ENCODE data around the gene TTPAL.

The TTPAL gene, protein sequence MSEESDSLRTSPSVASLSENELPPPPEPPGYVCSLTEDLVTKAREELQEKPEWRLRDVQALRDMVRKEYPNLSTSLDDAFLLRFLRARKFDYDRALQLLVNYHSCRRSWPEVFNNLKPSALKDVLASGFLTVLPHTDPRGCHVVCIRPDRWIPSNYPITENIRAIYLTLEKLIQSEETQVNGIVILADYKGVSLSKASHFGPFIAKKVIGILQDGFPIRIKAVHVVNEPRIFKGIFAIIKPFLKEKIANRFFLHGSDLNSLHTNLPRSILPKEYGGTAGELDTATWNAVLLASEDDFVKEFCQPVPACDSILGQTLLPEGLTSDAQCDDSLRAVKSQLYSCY

DNA sequence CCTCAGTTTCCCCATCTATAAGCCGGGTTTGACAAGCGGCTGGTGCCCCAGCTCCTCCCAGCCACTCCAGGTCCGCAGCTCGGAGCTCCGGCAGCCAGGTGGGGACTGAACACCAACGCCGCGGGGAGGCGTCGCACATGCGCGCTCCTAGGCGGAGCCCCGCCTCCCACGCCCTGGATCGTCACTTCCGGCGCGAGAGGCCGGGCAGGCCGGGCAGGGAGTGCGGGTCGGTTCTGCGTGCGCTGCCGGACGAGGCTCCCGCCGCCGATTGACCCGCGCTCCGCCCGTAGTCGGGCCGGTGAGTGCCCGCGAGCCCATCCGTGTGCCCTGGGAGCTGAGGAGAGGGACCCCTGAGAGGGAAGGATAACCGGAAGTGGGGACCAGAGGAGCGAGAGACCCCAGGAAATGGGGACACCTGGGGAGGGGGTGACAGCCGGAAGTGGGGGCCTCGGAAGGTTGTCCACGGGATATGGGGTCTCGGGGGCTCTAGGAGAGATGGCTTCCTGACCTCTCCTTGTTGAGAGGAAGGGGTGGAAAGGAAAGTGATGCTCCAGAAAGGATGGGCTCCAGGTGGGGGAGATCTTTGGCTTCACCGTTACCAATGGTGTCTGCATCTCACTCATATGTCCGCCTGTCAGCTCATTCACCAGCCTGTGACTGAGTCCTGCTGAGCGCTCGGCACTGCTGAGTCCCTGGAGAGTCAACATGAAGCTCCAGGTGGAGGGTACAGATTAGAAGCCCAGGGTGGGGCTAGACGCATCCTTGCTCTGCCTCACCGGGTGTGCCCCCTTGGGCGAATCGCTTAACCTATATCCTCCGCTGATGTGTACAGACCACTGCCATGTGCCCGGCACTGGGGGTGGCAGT lies at the start of gene TTPAL:
TSS of gene TTPAL (plus strand) at position 181 of the 867 bp plus-strand sequence. CDS start 4,126 bp downstream, outside the sequence.
- DNase-seq = peak; percentile 75

DNA sequence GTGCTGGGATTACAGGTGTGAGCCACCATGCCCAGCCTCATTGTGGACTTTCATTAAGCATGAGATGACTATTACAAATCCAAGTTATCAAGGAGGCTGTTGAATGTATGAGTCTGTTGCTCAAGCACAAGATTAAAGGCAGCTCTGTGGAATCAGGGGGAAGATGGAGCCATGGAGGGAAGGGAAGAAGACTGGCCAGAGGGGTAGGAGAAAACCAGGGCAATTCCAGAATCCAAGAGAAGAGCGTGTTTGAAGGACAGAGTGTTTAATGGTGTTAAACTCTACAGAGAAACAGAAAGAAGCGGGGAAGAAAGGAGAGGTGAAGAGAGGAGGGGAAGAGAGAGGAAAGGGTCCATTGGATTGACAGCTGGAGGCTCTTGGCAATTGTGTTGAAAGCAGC lies 49.8 kb upstream of the TTPAL start:
- no peak for DNase-seq

DNA sequence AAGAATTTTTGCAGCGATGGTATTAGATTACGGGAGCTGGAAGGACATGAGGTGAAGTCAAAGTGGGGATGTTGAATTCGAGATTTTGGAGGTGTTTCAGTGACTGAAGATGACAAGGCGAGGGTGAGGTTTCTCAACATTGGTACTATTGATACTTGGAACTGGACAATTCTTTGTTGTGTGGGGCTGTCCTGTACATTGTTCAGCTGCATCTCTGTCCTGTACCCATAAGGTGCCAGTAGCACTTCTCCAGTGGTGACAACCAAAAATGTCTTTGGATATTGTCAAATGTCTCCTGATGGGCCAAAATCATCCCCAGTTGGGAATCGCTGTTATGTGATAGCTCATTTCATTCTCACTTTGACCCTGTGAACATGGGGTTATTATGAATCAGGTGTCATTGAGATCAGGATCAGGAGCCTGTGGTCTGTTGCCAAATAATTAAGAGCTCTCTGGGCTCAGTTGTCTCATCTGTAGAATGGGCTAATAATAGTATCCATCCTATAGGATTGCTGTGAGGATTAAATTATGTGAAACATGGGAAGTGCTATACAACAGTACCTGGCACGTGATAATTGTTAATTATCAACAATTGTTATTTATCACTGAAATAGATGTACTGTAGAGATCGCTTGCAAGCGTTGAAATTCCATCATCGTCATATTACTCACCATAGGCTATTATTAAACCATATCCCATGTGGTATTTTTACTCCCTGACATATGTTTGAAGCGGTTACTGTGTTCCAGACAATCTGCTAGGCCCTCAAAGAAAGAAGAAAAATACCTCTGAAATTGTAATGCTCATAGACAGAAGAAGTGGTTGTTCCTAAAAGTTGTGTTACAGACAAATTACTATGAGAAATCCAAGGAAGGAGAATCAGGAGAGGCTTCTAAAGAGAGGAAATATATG lies 48.5 kb upstream of the TTPAL start:
- no peak for DNase-seq

DNA sequence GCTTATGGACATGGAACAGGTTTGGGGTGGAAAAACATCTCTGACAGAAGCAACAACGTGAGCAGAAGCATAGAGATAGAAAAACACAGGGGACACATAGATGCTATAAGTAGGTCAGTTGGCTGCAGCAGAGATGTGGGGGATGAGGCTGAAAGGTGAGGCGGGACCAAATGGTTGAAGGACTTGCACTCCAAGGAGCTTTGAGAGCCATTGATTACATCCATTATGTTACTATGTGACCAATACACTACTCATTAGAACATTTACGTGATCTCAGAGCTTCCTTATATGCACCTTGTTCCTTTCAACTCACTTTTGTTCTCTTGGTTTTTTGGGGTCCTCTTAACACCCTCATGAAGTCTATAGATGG lies 47.9 kb upstream of the TTPAL start:
- no peak for DNase-seq

DNA sequence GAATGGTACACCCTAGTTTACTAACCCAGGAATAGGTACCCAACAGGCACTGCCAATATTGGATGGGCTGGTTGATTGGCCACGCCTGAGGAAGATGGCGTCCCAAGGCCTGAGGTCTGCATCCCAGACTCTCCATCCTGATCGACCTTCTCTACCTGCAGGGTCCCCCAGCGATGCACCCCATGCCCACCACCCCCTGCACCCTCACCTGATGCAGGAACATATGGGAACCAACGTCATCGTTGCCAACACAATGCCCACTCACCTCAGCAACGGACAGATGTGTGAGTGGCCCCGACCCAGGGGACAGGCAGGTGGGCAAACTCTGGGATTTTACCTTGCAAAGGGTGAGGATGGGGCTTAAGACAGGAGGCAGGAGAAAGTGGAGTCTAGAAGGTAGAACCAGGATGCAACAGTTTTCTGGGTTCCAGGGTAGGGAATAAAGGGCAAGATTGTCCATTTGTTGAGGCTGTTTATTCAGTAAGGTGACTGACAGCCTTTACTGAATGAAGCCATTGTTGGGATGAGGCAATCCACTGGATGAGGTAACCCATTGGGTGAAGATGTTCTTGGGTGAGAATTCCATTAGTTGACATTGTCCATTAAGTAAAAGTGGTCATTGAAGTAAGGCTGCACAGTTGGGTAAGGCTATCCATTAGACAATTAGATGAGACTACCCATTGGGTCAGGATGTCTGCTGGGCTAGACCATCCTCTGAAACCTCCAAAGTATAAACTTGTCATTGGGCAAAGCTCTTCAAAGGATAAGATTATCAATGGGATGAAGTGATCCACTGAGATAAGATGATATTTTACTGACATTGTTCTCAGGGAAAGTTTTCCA lies 47.3 kb upstream of the TTPAL start:
- DNase-seq = no peak

DNA sequence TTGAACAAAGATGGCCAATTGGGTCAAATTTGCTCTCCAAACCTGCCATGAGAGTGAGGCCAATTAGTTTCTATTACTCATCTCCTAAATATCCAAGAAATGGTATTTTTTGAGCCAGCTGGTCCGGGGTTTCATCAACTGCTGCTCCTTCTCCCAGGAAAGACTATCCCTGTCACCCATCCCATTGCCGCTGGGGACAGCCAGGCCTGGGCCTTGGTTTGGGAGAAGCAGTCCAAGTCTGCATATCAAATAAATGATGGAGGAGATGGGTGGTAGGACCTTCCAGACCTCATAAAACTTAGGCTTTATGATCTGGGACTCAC lies 46.7 kb upstream of the TTPAL start:
- DNase-seq = no peak

DNA sequence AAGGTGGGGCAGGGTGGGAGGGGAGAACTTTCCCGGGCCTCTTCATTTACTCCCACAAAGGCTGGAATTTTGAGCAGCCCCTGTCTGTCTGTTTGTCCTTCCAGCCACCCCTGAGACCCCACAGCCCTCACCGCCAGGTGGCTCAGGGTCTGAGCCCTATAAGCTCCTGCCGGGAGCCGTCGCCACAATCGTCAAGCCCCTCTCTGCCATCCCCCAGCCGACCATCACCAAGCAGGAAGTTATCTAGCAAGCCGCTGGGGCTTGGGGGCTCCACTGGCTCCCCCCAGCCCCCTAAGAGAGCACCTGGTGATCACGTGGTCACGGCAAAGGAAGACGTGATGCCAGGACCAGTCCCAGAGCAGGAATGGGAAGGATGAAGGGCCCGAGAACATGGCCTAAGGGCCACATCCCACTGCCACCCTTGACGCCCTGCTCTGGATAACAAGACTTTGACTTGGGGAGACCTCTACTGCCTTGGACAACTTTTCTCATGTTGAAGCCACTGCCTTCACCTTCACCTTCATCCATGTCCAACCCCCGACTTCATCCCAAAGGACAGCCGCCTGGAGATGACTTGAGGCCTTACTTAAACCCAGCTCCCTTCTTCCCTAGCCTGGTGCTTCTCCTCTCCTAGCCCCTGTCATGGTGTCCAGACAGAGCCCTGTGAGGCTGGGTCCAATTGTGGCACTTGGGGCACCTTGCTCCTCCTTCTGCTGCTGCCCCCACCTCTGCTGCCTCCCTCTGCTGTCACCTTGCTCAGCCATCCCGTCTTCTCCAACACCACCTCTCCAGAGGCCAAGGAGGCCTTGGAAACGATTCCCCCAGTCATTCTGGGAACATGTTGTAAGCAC lies 46.0 kb upstream of the TTPAL start:
- DNase-seq = no peak

DNA sequence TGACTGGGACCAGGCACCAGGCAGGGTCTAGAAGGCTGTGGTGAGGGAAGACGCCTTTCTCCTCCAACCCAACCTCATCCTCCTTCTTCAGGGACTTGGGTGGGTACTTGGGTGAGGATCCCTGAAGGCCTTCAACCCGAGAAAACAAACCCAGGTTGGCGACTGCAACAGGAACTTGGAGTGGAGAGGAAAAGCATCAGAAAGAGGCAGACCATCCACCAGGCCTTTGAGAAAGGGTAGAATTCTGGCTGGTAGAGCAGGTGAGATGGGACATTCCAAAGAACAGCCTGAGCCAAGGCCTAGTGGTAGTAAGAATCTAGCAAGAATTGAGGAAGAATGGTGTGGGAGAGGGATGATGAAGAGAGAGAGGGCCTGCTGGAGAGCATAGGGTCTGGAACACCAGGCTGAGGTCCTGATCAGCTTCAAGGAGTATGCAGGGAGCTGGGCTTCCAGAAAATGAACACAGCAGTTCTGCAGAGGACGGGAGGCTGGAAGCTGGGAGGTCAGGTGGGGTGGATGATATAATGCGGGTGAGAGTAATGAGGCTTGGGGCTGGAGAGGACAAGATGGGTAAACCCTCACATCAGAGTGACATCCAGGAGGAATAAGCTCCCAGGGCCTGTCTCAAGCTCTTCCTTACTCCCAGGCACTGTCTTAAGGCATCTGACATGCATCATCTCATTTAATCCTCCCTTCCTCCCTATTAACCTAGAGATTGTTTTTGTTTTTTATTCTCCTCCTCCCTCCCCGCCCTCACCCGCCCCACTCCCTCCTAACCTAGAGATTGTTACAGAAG lies 45.2 kb upstream of the TTPAL start:
- DNase-seq = no peak

DNA sequence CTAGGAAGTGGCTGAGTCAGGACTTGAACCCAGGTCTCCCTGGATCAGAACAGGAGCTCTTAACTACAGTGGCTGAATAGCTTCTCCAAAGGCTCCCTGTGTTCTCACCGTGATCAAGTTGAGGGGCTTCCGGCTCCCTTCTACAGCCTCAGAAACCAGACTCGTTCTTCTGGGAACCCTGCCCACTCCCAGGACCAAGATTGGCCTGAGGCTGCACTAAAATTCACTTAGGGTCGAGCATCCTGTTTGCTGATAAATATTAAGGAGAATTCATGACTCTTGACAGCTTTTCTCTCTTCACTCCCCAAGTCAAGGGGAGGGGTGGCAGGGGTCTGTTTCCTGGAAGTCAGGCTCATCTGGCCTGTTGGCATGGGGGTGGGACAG lies 44.6 kb upstream of the TTPAL start:
- no peak for DNase-seq

DNA sequence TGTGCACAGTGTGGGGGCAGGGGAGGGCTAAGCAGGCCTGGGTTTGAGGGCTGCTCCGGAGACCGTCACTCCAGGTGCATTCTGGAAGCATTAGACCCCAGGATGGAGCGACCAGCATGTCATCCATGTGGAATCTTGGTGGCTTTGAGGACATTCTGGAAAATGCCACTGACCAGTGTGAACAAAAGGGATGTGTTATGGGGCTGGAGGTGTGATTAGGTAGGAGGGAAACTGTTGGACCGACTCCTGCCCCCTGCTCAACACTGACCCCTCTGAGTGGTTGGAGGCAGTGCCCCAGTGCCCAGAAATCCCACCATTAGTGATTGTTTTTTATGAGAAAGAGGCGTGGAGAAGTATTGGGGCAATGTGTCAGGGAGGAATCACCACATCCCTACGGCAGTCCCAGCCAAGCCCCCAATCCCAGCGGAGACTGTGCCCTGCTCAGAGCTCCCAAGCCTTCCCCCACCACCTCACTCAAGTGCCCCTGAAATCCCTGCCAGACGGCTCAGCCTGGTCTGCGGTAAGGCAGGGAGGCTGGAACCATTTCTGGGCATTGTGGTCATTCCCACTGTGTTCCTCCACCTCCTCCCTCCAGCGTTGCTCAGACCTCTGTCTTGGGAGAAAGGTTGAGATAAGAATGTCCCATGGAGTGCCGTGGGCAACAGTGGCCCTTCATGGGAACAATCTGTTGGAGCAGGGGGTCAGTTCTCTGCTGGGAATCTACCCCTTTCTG lies 44.0 kb upstream of the TTPAL start:
- DNase-seq = no peak

DNA sequence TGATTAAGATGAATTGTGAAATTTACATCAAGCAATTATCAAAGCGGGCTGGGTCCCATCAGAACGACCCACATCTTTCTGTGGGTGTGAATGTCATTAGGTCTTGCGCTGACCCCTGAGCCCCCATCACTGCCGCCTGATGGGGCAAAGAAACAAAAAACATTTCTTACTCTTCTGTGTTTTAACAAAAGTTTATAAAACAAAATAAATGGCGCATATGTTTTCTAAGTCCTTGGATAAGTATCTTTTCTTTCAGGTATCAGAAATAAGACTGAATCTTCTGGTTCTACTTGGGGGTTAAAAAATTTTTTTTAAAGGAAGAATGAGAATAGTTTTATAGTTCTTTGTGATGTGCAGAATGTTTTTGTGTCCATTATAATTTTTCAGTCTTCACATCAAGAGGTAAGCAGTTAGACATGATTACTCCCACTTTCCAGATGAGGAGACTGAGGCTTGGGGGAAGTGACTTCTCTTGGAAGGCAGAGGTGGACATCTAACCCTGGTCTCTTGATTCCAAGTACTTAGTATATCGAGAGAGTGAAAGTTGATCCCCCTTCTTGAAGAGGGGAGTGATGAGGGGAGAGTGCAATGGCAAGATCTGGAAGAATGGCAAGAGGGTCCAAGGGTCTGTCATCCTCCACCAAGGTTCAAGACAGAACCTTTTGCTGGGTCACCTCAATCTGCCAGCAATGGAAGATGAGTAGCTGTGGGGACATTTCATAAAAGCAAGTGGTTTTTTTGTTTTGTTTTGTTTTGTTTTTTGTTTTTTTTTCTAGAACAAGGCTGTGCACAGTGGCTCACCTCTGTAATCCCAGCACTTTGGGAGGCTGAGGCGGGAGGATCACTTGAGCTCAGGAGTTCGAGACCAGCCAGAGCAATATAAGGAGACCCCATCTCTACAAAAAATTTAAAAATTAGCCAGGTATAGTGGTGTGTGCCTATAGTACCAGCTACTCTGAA lies 42.8 kb upstream of the TTPAL start:
- DNase-seq = no peak

DNA sequence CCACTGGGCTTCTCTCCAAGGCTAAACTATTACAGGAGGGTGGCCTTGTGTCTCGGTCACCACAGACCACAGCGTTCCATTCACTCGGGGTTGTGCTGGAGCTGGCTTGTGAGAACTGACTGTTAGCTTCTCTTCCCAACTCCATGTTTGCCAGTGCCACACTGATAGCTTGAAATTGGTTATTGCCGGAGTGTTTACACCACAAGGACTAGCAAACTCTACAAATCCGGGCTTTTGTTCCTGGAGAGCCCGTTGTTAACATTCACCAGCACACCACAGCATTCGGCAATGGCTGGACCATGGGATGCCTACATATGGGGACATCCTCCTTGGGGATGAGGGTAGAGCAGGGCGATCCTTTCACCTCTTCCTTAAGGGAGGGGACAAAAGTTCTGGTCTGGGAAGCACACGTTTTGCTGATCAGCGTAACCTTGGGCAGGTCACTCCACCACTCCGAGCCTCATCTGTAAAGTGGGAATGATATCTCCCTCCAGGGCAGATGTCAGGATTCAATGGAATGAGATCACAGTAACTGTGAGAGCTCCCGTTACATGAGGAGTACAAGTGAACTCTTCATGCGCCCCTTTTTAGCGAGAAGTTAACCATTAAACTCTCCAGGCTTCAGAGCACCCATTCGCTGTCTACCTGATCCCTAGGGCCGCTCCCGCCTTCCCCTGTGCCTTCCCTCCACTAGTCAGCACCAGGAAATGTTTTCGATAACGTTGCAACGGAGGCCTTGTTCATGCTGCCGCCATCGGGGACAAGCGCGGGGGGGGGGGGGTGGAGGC lies 41.7 kb upstream of the TTPAL start:
- no peak for DNase-seq

DNA sequence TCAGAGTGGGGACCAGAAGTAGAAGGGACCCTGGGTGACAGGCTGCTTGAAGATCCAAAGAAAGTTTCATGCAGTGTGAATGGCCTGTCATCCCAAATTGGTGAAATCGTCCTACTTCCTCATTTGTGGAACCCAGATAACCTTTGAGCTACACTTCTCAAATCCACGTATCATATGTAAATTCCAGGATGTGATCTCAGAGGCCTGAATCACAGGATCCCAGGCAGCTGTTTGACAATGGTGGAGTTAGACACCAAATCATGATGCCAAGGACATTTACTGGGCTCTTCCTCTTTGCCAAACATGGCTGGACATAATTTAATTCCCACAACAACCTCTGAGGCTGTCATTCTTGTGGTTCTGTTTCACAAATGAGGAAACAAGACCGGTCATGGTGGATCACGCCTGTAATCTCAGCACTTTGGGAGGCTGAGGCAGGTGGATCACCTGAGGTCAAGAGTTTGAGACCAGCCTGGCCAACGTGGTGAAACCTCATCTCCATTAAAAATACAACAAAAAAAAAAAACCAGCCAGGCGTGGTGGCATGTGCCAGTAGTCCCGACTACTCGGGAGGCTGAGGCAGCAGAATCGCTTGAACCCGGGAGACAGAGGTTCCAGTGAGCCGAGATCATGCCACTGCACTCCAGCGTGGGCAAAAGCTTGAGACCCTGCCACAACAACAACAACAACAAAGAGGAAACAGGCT lies 39.9 kb upstream of the TTPAL start:
- DNase-seq = no peak

DNA sequence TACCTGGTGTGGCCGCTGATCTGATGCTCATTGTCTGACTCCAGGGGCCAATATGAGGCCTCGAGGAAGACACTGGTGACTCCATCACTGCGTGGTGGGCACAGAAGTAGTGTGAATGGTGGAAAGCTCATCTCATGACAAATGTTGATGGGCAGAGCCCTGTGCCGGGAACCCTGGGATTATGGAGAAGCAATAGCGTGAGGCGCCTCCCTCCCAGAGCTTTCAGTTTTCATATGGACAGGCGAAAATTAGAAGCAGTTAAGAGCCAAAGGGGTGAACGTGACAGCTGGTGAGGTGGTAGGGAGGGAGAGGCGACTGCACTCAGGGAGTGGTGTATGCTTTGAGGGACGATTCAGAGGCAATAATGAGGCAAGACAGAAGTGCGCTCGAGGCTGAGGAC lies 39.3 kb upstream of the TTPAL start:
- no peak for DNase-seq

DNA sequence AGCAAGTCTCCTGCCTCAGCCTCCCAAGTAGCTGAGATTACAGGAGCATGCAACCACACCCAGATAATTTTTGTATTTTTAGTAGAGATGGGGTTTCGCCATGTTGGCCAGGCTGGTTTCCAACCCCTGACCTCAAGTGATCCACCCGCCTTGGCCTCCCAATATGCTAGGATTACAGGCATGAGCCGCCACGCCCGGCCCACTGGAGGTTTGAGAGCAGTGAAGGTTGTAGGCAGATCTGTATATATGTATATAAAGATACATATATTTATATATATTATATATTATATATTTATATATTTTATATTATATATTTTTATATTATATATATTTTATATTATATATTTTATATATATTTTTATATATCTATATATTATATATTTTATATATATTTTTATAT lies 38.2 kb upstream of the TTPAL start:
- DNase-seq = no peak

DNA sequence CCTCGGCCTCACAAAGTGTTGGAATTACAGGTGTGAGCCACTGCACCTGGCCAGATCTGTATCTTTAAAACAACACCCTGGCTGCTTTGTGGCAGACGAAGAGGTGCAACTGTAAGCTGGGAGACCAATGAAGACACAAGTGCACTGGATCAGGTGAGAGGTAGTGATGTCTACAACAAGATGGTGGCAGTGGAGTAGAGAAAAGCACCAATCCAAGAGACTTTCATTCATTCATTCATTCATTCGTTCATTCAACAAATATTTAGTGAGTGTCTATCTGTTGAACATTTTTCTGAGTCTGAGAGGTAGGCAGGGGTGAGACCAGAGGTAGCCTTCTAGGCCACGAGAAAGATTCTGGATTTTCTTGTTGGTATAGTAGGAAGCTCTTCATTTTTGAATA lies 36.9 kb upstream of the TTPAL start:
- no peak for DNase-seq

DNA sequence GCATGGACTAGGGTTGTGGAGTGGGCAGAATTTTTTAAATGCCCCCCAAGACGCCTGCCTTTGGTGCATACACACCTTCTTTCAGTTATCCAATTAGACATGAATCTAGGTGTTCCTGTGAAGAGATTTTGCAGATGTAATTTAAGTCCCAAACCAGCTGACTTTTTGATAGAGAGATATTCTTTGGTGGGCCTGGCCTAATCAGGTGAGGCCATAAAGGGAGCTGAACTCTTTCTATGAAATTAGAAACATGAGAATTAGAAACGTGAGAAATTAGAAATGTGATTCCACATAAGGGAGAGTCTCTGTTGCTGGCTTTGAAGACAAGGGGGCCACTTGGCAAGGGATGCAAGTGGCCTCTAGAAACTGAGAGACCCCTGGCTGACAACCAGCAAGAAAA lies 36.4 kb upstream of the TTPAL start:
- no peak for DNase-seq
